GM19452 (cell line): ENCODE data around the gene UQCRH.
A peak's percentile ranks its signal among the peaks of the same experiment; 100 is the strongest.
"Not testable (repeated sequence)": the region's sequence is repeated elsewhere in the genome, so short reads cannot be mapped to it uniquely, and the experiment has no call there.

Experiments used
- ATAC-seq: cut with Tn5 transposase; IDR thresholded peaks from one replicate; pipeline ENCODE4 v1.9.1; 2021; ENCODE audit not compliant: unreplicated experiment

UQCRH gene

GRCh38 chr1:46331786-46332540 is 28.5 kb downstream of the UQCRH start:
- peak; percentile 32 for ATAC-seq

- peak; percentile 42 for ATAC-seq
Observed at GRCh38 chr1:46333300-46334029, 30.0 kb downstream of the UQCRH start.

- no peak for ATAC-seq
Observed at GRCh38 chr1:46334030-46334384, 30.5 kb downstream of the UQCRH start.

GRCh38 chr1:46335081-46335480 is 31.6 kb downstream of the UQCRH start:
- no peak for ATAC-seq

GRCh38 chr1:46337409-46337808 is 33.9 kb downstream of the UQCRH start:
- ATAC-seq, result not testable (repeated sequence)

- ATAC-seq, result peak; percentile 75
Observed at GRCh38 chr1:46340404-46341221, 37.1 kb downstream of the UQCRH start, which contains the start of gene NSUN4. TSS of gene NSUN4 (plus strand) at chr1:46340807. CDS start at chr1:46340827, 20 bp downstream.

- ATAC-seq, result no peak
Observed at GRCh38 chr1:46341222-46342083, 38.0 kb downstream of the UQCRH start.

- ATAC-seq, result no peak
Observed at GRCh38 chr1:46342084-46342656, 38.7 kb downstream of the UQCRH start.

- no peak for ATAC-seq
Observed at GRCh38 chr1:46342677-46343350, 39.3 kb downstream of the UQCRH start.

- no peak for ATAC-seq
Observed at GRCh38 chr1:46343351-46343695, 39.8 kb downstream of the UQCRH start.

- ATAC-seq, result no peak
Observed at GRCh38 chr1:46343705-46344104, 40.2 kb downstream of the UQCRH start.

- ATAC-seq, result no peak
Observed at GRCh38 chr1:46344481-46344880, 41.0 kb downstream of the UQCRH start.

GRCh38 chr1:46345281-46345680 is 41.8 kb downstream of the UQCRH start:
- ATAC-seq, result no peak

- ATAC-seq, result no peak
Observed at GRCh38 chr1:46352363-46352762, 48.9 kb downstream of the UQCRH start.

GRCh38 chr1:46355920-46356319 is 52.4 kb downstream of the UQCRH start:
- ATAC-seq, result not testable (repeated sequence)

- no peak for ATAC-seq
Observed at GRCh38 chr1:46362158-46362557, 58.7 kb downstream of the UQCRH start.

- ATAC-seq, result no peak
Observed at GRCh38 chr1:46363121-46363520, 59.6 kb downstream of the UQCRH start.

- ATAC-seq, result no peak
Observed at GRCh38 chr1:46364612-46365011, 61.1 kb downstream of the UQCRH start.

GRCh38 chr1:46365796-46366195 is 62.3 kb downstream of the UQCRH start:
- ATAC-seq, result not testable (repeated sequence)
